PC-3 (cell line): ENCODE measurements around the gene CCDC102A. TPM values are rescaled to one million over a fixed set of nuclear protein-coding genes. Genes with fewer than 3 reads are reported as not detected.

Experiments used
- ATAC-seq: fragments of 200-7000 bp; cut with Tn5 transposase; 2 replicates; pipeline ENCODE4 v1.9.1; 2020; ENCODE audit warnings: mild to moderate bottlenecking, moderate library complexity
- BruUV-seq: library from RNA; stranded (reverse); fragments of 400-500 nt; replicated peaks from 2 replicates; lab custom pipeline; 2021; lab: Mats Ljungman, UMichigan
- CTCF ChIA-PET: fragments of 300-600 bp; sonication (Branson Sonifier 250); formaldehyde crosslinking; loops from one replicate; lab custom pipeline; 2022; ENCODE audit warnings: antibody characterized with exemption; lab: Charles Lee
- POLR2A ChIA-PET: fragments of 300-600 bp; sonication (Branson Sonifier 250); formaldehyde crosslinking; loops from one replicate; lab custom pipeline; 2022; ENCODE audit warnings: antibody characterized with exemption; ENCODE audit not compliant: unreplicated experiment; lab: Charles Lee
- DNase-seq: peaks from one replicate; pipeline ENCODE4 v3.0.0-alpha.2; 2015
- H2AFZ ChIP-seq: fragments of 300-600 bp; sonication (generic); 2 replicates; pipeline ENCODE4 v1.6.0; 2016; ENCODE audit warnings: antibody characterized with exemption, low read length
- H3F3A ChIP-seq: fragments of 300-600 bp; sonication (generic); one replicate; pipeline ENCODE4 v1.6.0; 2017; ENCODE audit warnings: antibody characterized with exemption, low read length, control low read depth, mild to moderate bottlenecking; ENCODE audit not compliant: unreplicated experiment
- H3K27ac ChIP-seq: fragments of 300-600 bp; sonication (generic); 2 replicates; pipeline ENCODE4 v1.5.1; 2016; ENCODE audit warnings: mild to moderate bottlenecking, low read length
- H3K27me3 ChIP-seq: fragments of 300-600 bp; sonication (generic); 2 replicates; pipeline ENCODE4 v1.6.1; 2016; ENCODE audit warnings: low read length, mixed read lengths
- H3K36me3 ChIP-seq: fragments of 300-600 bp; sonication (generic); 2 replicates; pipeline ENCODE4 v1.6.1; 2016; ENCODE audit warnings: low read depth, mixed run types, low read length, mixed read lengths
- H3K4me1 ChIP-seq: fragments of 300-600 bp; sonication (generic); 2 replicates; pipeline ENCODE4 v1.5.1; 2016; ENCODE audit warnings: low read length; ENCODE audit not compliant: insufficient read depth
- H3K4me2 ChIP-seq: fragments of 300-600 bp; sonication (generic); 2 replicates; pipeline ENCODE4 v1.6.0; 2016; ENCODE audit warnings: low read length
- H3K4me3 ChIP-seq: fragments of 300-600 bp; sonication (generic); 2 replicates; pipeline ENCODE4 v1.5.1; 2016; ENCODE audit warnings: mild to moderate bottlenecking, low read length, mixed read lengths
- H3K79me2 ChIP-seq: fragments of 300-600 bp; sonication (generic); 2 replicates; pipeline ENCODE4 v1.6.1; 2017; ENCODE audit warnings: low read length, mixed read lengths
- H3K9ac ChIP-seq: fragments of 300-600 bp; sonication (generic); 2 replicates; pipeline ENCODE4 v1.6.0; 2016; ENCODE audit warnings: mild to moderate bottlenecking, low read length
- H3K9me2 ChIP-seq: fragments of 300-600 bp; sonication (generic); replicated peaks from 2 replicates; pipeline ENCODE4 v1.6.1; 2016; ENCODE audit warnings: mixed run types, low read length, mixed read lengths
- H3K9me3 ChIP-seq: fragments of 300-600 bp; sonication (generic); 2 replicates; pipeline ENCODE4 v1.6.1; 2016; ENCODE audit warnings: low read length, mixed read lengths
- H4K20me1 ChIP-seq: fragments of 300-600 bp; sonication (generic); 2 replicates; pipeline ENCODE4 v1.6.1; 2016; ENCODE audit warnings: low read length, mixed read lengths
- EZH2 ChIP-seq: fragments of 300-600 bp; sonication (generic); IDR thresholded peaks from one replicate; pipeline ENCODE4 v1.6.1; 2017; ENCODE audit warnings: antibody characterized with exemption, mild to moderate bottlenecking, low read length; ENCODE audit not compliant: unreplicated experiment
- EZH2phosphoT487 ChIP-seq: fragments of 300-600 bp; sonication (generic); IDR thresholded peaks from 2 replicates; pipeline ENCODE4 v1.6.1; 2018; ENCODE audit warnings: mild to moderate bottlenecking, antibody characterized with exemption, low read length, borderline replicate concordance
- intact Hi-C: fragments of 100-400 bp; cut with micrococcal nuclease; formaldehyde crosslinking; loops from 2 replicates; pipeline ENCODE4 v1.9.0; 2023
- total RNA-seq: library from RNA; depleted of rRNA; stranded (reverse); fragments of >200 nt; gene quantifications from 2 replicates; pipeline ENCODE4 v1.2.3, GENCODE V29; 2014
- TF ChIP-seq, protein P1 (sequence below): fragments of 300-600 bp; sonication (generic); conservative IDR thresholded peaks from 2 replicates; pipeline ENCODE4 v1.5.1; 2017; ENCODE audit warnings: antibody characterized with exemption, low read depth, mild to moderate bottlenecking, low read length

Gene CCDC102A
- total RNA-seq, 1 experiment from 2014 or later, result 12.7 TPM

GRCh38 chr16:57484515-57485005, 51.8 kb downstream of the CCDC102A start:
- ATAC-seq, result no peak
- H3K9me3 ChIP-seq, result no peaks in the 10 kb centered on the region
- intact Hi-C loops, result no loop called here
- no peaks in the 10 kb centered on the region for H3K9me2 ChIP-seq
- BruUV-seq, result no TSS peak
- H3K4me3 ChIP-seq, result no peak overlapping the region
- no peak overlapping the region for H3K9ac ChIP-seq
- TF ChIP-seq EZH2 (no peak), EZH2phosphoT487 (no peak)
- TF ChIP-seq, protein P1, sequence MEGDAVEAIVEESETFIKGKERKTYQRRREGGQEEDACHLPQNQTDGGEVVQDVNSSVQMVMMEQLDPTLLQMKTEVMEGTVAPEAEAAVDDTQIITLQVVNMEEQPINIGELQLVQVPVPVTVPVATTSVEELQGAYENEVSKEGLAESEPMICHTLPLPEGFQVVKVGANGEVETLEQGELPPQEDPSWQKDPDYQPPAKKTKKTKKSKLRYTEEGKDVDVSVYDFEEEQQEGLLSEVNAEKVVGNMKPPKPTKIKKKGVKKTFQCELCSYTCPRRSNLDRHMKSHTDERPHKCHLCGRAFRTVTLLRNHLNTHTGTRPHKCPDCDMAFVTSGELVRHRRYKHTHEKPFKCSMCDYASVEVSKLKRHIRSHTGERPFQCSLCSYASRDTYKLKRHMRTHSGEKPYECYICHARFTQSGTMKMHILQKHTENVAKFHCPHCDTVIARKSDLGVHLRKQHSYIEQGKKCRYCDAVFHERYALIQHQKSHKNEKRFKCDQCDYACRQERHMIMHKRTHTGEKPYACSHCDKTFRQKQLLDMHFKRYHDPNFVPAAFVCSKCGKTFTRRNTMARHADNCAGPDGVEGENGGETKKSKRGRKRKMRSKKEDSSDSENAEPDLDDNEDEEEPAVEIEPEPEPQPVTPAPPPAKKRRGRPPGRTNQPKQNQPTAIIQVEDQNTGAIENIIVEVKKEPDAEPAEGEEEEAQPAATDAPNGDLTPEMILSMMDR, result no peak
- no peak for DNase-seq
- H3K27me3 ChIP-seq, result no peaks in the 10 kb centered on the region
- H3K36me3 ChIP-seq, result no peaks in the 10 kb centered on the region
- H3K79me2 ChIP-seq, result no peaks in the 10 kb centered on the region
- H3K27ac ChIP-seq, result no peak overlapping the region
- H3K4me1 ChIP-seq, result no peaks in the 10 kb centered on the region; the same call in 1 of the 2 replicates
- no peak overlapping the region for H2AFZ ChIP-seq
- ChIA-PET CTCF (no interaction called here), POLR2A (no interaction called here)
- no peaks in the 10 kb centered on the region for H3F3A ChIP-seq
- H4K20me1 ChIP-seq, result no peaks in the 10 kb centered on the region
- no peak overlapping the region for H3K4me2 ChIP-seq

DNA sequence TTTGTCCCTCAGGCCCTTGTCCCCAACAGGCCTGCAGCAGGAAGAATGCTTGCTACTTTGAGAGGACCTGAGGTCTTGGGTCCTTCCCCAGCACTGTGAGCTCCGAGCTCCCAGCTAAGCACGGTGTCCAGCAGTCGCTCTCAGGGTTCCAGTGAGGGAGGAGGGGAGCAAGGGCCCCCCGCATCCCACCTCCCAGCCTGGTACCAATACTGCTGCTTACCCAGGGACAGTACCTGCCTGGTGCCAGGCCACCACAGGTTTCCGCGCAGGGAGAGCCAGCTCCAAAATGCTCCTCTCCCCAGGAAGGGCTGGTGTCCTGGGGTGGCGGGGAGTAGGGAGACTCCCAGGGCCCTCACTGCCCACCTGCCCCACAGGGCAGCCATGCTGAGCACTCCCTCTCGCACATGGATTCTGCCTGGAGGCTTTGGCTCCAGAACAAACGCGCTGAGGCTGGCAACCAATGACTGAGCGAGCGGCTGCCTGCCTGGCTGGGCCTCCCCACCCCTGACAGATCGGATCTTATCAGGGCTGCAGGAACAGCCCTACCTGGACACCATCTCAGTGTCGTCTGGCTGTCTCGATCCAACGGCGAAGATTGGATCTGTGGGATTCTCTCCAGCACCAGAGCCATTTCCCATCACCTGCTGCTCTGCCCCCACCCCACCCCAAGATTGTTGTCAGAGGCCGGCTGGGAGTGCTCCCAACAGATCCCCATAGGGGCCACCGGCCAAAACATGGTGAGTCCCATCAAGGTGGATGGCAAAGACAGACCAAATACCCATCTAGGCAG, 52.5 kb downstream of the CCDC102A start:
- CTCF ChIA-PET, result no interaction called here
- POLR2A ChIA-PET, result no interaction called here
- Histone ChIP-seq H3K27me3 (no peaks in the 10 kb centered on the region), H3K9me2 (no peaks in the 10 kb centered on the region), H3K79me2 (no peaks in the 10 kb centered on the region), H3K36me3 (no peaks in the 10 kb centered on the region), H3K4me3 (no peak overlapping the region), H3F3A (no peaks in the 10 kb centered on the region), H3K27ac (no peak overlapping the region), H4K20me1 (no peaks in the 10 kb centered on the region), H3K4me1 (no peaks in the 10 kb centered on the region; the same call in 1 of the 2 replicates), H3K9ac (no peak overlapping the region), H3K9me3 (no peaks in the 10 kb centered on the region), H2AFZ (no peak overlapping the region), H3K4me2 (no peak overlapping the region)
- TF ChIP-seq EZH2, result no peak
- TF ChIP-seq EZH2phosphoT487, result no peak
- TF ChIP-seq, protein P1, result no peak
- DNase-seq (no peak), ATAC-seq (no peak)
- intact Hi-C loops, result no loop called here
- BruUV-seq, result no TSS peak

DNA sequence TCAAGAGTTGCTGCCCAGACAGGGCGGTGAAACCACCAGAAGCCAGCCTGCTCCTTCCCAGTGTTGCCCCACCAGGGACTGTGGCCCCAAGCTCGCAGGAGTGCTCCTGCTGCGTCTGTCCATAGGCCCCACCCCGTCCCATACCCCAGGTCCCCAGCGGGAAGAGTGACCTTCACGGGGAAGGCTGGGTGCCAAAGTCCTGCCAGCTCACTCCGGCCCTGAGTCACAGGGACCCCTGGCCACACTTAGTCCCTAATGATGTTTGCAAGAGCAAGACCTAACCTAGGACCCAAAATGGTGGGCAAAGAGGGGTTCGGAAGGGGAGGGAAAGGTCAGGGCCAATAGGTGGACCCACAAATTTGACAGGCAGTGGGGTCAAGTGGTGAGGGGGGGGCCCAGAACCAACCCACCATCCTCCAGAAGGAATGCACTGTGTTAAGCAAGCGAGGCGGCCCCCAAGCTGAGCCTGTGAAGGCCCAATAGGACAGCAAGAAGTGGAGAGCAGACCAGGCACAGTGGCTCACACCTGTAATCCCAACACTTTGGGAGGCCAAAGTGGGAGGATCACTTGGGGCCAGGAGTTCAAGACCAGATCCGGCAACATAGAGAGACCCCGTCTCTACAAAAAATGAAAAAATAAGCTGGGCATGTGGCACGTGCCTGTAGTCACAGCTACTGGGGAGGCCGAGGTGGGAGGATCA, 53.4 kb downstream of the CCDC102A start:
- Histone ChIP-seq H3F3A (no peaks in the 10 kb centered on the region), H3K27me3 (no peaks in the 10 kb centered on the region), H3K27ac (no peak overlapping the region), H3K36me3 (no peaks in the 10 kb centered on the region), H3K4me3 (no peak overlapping the region), H4K20me1 (no peaks in the 10 kb centered on the region), H3K4me2 (no peak overlapping the region), H2AFZ (no peak overlapping the region), H3K9me3 (no peaks in the 10 kb centered on the region), H3K79me2 (no peaks in the 10 kb centered on the region), H3K4me1 (no peaks in the 10 kb centered on the region; the same call in 1 of the 2 replicates), H3K9me2 (no peaks in the 10 kb centered on the region), H3K9ac (no peak overlapping the region)
- no TSS peak for BruUV-seq
- TF ChIP-seq EZH2 (no peak), EZH2phosphoT487 (no peak)
- TF ChIP-seq, protein P1, result no peak
- intact Hi-C loops, result no loop called here
- ChIA-PET CTCF (no interaction called here), POLR2A (no interaction called here)
- ATAC-seq (no peak), DNase-seq (no peak)
